Activated CD4-positive, alpha-beta memory T cell treated with anti-CD3 and anti-CD28 coated beads, Interleukin-2, amount 10 ng/mL, durations not matched to agents 7 days and 5 days (primary cell): ENCODE results near the gene LRCOL1. TPM values are rescaled to one million over a fixed set of nuclear protein-coding genes. Genes with fewer than 3 reads are reported as not detected.

Experiments
- CTCF ChIA-PET: fragments of 350-600 bp; sonication (Branson Sonifier 250); formaldehyde crosslinking; loops from one replicate; lab custom pipeline; 2021; ENCODE audit warnings: antibody characterized with exemption, inconsistent platforms; lab: Charles Lee
- POLR2A ChIA-PET: fragments of 350-600 bp; sonication (Branson Sonifier 250); formaldehyde crosslinking; loops from one replicate; lab custom pipeline; 2021; ENCODE audit warnings: antibody characterized with exemption; lab: Charles Lee
- DNase-seq: peaks from one replicate; pipeline ENCODE4 v3.0.0-alpha.2; 2020
- H3K27ac Mint-ChIP-seq: one replicate; pipeline ENCODE4 v1.8.0; 2021; ENCODE audit warnings: mild to moderate bottlenecking, mixed read lengths
- H3K27me3 Mint-ChIP-seq: one replicate; pipeline ENCODE4 v1.8.0; 2021; ENCODE audit warnings: mixed read lengths
- H3K36me3 Mint-ChIP-seq: one replicate; pipeline ENCODE4 v1.8.0; 2021; ENCODE audit warnings: low read depth, mixed read lengths
- H3K4me1 Mint-ChIP-seq: one replicate; pipeline ENCODE4 v1.8.0; 2021; ENCODE audit warnings: mixed read lengths
- H3K4me3 Mint-ChIP-seq: one replicate; pipeline ENCODE4 v1.8.0; 2021; ENCODE audit warnings: mild to moderate bottlenecking, mixed read lengths
- H3K9me3 Mint-ChIP-seq: one replicate; pipeline ENCODE4 v1.8.0; 2021; ENCODE audit warnings: mixed read lengths
- total RNA-seq, 2 experiments: library from RNA; stranded (reverse); gene quantifications; one replicate each; pipeline ENCODE4 v1.2.3, GENCODE V29; 2021

LRCOL1 gene
- total RNA-seq, 2 experiments from 2014 or later: not detected

- H3K36me3 Mint-ChIP-seq: no peaks in the 10 kb centered on the region
- no peaks in the 10 kb centered on the region for H3K27me3 Mint-ChIP-seq
- ChIA-PET POLR2A (no interaction called here), CTCF (no interaction called here)
- no peaks in the 10 kb centered on the region for H3K9me3 Mint-ChIP-seq
- no peak overlapping the region for H3K27ac Mint-ChIP-seq
- H3K4me3 Mint-ChIP-seq: no peak overlapping the region
- no peaks in the 10 kb centered on the region for H3K4me1 Mint-ChIP-seq
- DNase-seq: no peak
Observed at GRCh38 chr12:132588319-132588718, 22.1 kb downstream of the LRCOL1 start.

- POLR2A ChIA-PET: no interaction called here
- no peak for DNase-seq
- H3K36me3 Mint-ChIP-seq: no peaks in the 10 kb centered on the region
Observed at GRCh38 chr12:132587781-132588180, 22.6 kb downstream of the LRCOL1 start.

GRCh38 chr12:132586929-132587328 lies 23.5 kb downstream of the LRCOL1 start:
- Mint-ChIP-seq H3K27me3 (no peaks in the 10 kb centered on the region), H3K27ac (no peak overlapping the region), H3K9me3 (no peaks in the 10 kb centered on the region), H3K4me1 (no peaks in the 10 kb centered on the region), H3K36me3 (no peaks in the 10 kb centered on the region), H3K4me3 (no peak overlapping the region)
- DNase-seq: no peak
- ChIA-PET CTCF (no interaction called here), POLR2A (no interaction called here)

More at GRCh38 chr12:132587781-132588180, 22.6 kb downstream of the LRCOL1 start:
- H3K4me3 Mint-ChIP-seq: no peak overlapping the region
- no peaks in the 10 kb centered on the region for H3K9me3 Mint-ChIP-seq
- H3K27me3 Mint-ChIP-seq: no peaks in the 10 kb centered on the region
- no peaks in the 10 kb centered on the region for H3K4me1 Mint-ChIP-seq
- CTCF ChIA-PET: no interaction called here
- no peak overlapping the region for H3K27ac Mint-ChIP-seq

- ChIA-PET CTCF (no interaction called here), POLR2A (no interaction called here)
- no peak for DNase-seq
- Mint-ChIP-seq H3K27ac (no peak overlapping the region), H3K4me3 (no peak overlapping the region), H3K4me1 (no peaks in the 10 kb centered on the region), H3K27me3 (no peaks in the 10 kb centered on the region), H3K9me3 (no peaks in the 10 kb centered on the region), H3K36me3 (no peaks in the 10 kb centered on the region)
Observed at GRCh38 chr12:132585177-132585576, 25.2 kb downstream of the LRCOL1 start.

GRCh38 chr12:132584429-132584828 lies 26.0 kb downstream of the LRCOL1 start:
- CTCF ChIA-PET: no interaction called here
- POLR2A ChIA-PET: no interaction called here

GRCh38 chr12:132583736-132584135 lies 26.6 kb downstream of the LRCOL1 start:
- H3K36me3 Mint-ChIP-seq: no peaks in the 10 kb centered on the region
- CTCF ChIA-PET: no interaction called here
- no peaks in the 10 kb centered on the region for H3K27me3 Mint-ChIP-seq
- POLR2A ChIA-PET: no interaction called here
- H3K4me3 Mint-ChIP-seq: no peak overlapping the region
- no peaks in the 10 kb centered on the region for H3K4me1 Mint-ChIP-seq
- H3K27ac Mint-ChIP-seq: no peak overlapping the region
- H3K9me3 Mint-ChIP-seq: no peaks in the 10 kb centered on the region
- no peak for DNase-seq

More at GRCh38 chr12:132584429-132584828, 26.0 kb downstream of the LRCOL1 start:
- H3K9me3 Mint-ChIP-seq: no peaks in the 10 kb centered on the region
- no peak overlapping the region for H3K4me3 Mint-ChIP-seq
- H3K4me1 Mint-ChIP-seq: no peaks in the 10 kb centered on the region
- no peaks in the 10 kb centered on the region for H3K36me3 Mint-ChIP-seq
- DNase-seq: no peak
- no peaks in the 10 kb centered on the region for H3K27me3 Mint-ChIP-seq
- no peak overlapping the region for H3K27ac Mint-ChIP-seq

- no peak overlapping the region for H3K27ac Mint-ChIP-seq
- ChIA-PET CTCF (no interaction called here), POLR2A (no interaction called here)
- H3K27me3 Mint-ChIP-seq: no peaks in the 10 kb centered on the region
- H3K4me3 Mint-ChIP-seq: no peak overlapping the region
- no peaks in the 10 kb centered on the region for H3K36me3 Mint-ChIP-seq
- DNase-seq: no peak
- no peaks in the 10 kb centered on the region for H3K4me1 Mint-ChIP-seq
- H3K9me3 Mint-ChIP-seq: no peaks in the 10 kb centered on the region
Observed at GRCh38 chr12:132583411-132583710, 27.0 kb downstream of the LRCOL1 start.

GRCh38 chr12:132582582-132583410 lies 27.6 kb downstream of the LRCOL1 start:
- Mint-ChIP-seq H3K27me3 (no peaks in the 10 kb centered on the region), H3K9me3 (no peaks in the 10 kb centered on the region), H3K36me3 (peaks cover 2% of the 10 kb centered on the region), H3K4me1 (no peaks in the 10 kb centered on the region), H3K4me3 (no peak overlapping the region), H3K27ac (no peak overlapping the region)
- ChIA-PET CTCF (no interaction called here), POLR2A (no interaction called here)
- no peak for DNase-seq

GRCh38 chr12:132582058-132582420 lies 28.3 kb downstream of the LRCOL1 start:
- Mint-ChIP-seq H3K27ac (no peak overlapping the region), H3K4me3 (no peak overlapping the region), H3K27me3 (no peaks in the 10 kb centered on the region), H3K36me3 (peaks cover 4% of the 10 kb centered on the region), H3K4me1 (no peaks in the 10 kb centered on the region), H3K9me3 (no peaks in the 10 kb centered on the region)
- CTCF ChIA-PET: no interaction called here
- no peak for DNase-seq
- POLR2A ChIA-PET: no interaction called here

GRCh38 chr12:132581348-132582057 lies 28.9 kb downstream of the LRCOL1 start:
- ChIA-PET CTCF (no interaction called here), POLR2A (no interaction called here)
- Mint-ChIP-seq H3K4me3 (no peak overlapping the region), H3K9me3 (no peaks in the 10 kb centered on the region), H3K4me1 (no peaks in the 10 kb centered on the region), H3K36me3 (peaks cover 4% of the 10 kb centered on the region), H3K27me3 (no peaks in the 10 kb centered on the region), H3K27ac (no peak overlapping the region)
- no peak for DNase-seq

- ChIA-PET CTCF (no interaction called here), POLR2A (no interaction called here)
- DNase-seq: no peak
- Mint-ChIP-seq H3K4me3 (no peak overlapping the region), H3K4me1 (no peaks in the 10 kb centered on the region), H3K27me3 (no peaks in the 10 kb centered on the region), H3K27ac (no peak overlapping the region), H3K9me3 (no peaks in the 10 kb centered on the region), H3K36me3 (peaks cover 4% of the 10 kb centered on the region)
Observed at GRCh38 chr12:132580701-132581292, 29.6 kb downstream of the LRCOL1 start.

GRCh38 chr12:132579744-132580143 lies 30.6 kb downstream of the LRCOL1 start:
- Mint-ChIP-seq H3K36me3 (peaks cover 4% of the 10 kb centered on the region), H3K9me3 (no peaks in the 10 kb centered on the region), H3K27me3 (no peaks in the 10 kb centered on the region), H3K4me3 (no peak overlapping the region), H3K27ac (no peak overlapping the region), H3K4me1 (no peaks in the 10 kb centered on the region)
- POLR2A ChIA-PET: no interaction called here
- DNase-seq: no peak
- CTCF ChIA-PET: no interaction called here

GRCh38 chr12:132578826-132579225 lies 31.6 kb downstream of the LRCOL1 start:
- H3K4me3 Mint-ChIP-seq: no peak overlapping the region
- no peaks in the 10 kb centered on the region for H3K27me3 Mint-ChIP-seq
- CTCF ChIA-PET: no interaction called here
- H3K36me3 Mint-ChIP-seq: peaks cover 4% of the 10 kb centered on the region
- H3K4me1 Mint-ChIP-seq: no peaks in the 10 kb centered on the region
- H3K9me3 Mint-ChIP-seq: no peaks in the 10 kb centered on the region
- no peak overlapping the region for H3K27ac Mint-ChIP-seq
- DNase-seq: no peak
- POLR2A ChIA-PET: no interaction called here
